Kidney tubule cell (primary cell): ENCODE results near the gene RAP1GDS1.
A peak's percentile ranks its signal among the peaks of the same experiment; 100 is the strongest.
"Not testable (repeated sequence)": the region's sequence is repeated elsewhere in the genome, so short reads cannot be mapped to it uniquely, and the experiment has no call there.

Experiments
- DNase-seq: peaks from one replicate; pipeline ENCODE4 v3.0.0-alpha.2; 2018; ENCODE audit warnings: low spot score

RAP1GDS1 gene

DNA sequence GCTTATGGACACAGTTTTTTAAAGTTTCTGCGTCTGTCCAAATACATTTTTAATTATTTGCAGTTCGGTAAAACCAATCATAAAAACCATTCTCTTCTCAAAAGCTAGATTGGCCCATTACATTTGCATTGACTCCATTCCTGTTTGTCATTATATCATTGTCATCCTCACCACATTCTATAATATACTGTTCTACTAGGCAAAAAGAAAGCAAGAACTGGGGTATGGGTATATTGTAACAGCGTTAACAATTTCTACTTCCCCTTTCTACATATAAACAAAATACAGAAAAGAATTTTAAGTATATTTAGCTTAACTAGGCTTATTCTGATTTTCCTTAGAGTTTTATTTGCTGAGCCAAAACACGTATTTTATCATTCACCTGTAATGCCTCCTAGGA, 91.8 kb downstream of the RAP1GDS1 start:
- DNase-seq, result no peak

DNA sequence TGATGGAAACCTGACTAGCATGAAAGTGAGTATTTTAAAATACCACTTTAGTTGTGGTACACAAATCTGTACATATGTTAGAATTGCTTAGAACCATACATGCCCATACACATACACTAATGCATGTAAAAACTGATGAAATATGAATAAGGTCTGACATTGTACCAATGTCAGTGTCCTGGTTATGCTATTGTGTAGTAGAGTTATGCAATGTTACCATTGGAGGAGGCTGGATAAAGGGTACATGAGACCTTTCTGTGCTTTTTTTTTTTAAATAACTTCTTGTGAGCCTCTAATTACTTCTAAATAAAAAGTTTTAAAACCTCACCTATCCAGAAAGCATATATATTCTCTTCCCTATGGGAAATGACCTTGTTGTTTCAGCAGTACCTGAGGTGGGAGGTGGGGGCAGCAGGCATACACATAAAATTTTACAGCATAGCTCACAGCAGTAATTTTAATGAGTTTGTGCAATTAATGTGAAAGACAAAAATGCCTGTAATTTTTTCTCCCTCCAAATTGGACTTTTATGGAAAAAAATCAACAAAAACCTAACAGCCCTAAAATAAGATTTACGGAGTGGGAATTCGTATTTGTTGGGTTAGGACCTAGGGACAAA, 97.6 kb downstream of the RAP1GDS1 start:
- no peak for DNase-seq

DNA sequence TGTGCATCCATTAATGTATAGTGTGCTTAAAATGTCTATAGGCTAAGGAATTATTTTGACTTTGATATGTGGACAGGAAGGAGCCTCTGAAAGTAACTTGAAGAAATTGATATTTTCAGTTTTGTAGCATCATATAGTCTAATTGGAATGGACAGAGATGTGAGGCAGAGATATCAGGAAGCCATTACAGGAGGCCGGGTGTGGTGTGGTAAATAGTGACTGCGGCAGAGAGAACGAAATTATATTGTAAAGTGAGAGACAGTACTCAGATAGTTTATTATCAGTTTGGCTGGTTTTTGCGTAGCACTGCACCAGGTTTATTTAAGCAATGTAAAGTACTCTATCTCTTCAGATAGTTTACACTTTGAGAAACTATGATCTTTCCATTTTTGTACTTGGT, 98.5 kb downstream of the RAP1GDS1 start:
- no peak for DNase-seq

DNA sequence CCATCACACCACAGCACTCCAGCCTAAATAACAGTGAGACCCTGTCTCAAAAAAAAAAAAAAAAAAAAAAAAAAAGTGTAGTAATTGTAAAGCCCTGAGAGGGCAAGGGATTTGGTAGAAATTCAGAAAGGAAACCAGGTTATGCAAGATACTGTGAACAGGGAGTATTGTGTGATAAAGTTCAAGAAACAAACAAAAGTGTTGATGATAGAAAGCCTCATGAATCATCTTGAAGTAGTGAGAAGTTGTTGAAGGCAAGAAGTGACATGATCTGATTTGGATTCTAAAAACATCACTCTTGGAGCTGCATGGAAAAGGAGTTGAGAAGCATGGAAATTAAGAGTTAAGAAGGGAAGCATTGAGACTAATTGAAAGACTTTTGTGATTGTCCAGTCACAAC, 102.2 kb downstream of the RAP1GDS1 start:
- no peak for DNase-seq

DNA sequence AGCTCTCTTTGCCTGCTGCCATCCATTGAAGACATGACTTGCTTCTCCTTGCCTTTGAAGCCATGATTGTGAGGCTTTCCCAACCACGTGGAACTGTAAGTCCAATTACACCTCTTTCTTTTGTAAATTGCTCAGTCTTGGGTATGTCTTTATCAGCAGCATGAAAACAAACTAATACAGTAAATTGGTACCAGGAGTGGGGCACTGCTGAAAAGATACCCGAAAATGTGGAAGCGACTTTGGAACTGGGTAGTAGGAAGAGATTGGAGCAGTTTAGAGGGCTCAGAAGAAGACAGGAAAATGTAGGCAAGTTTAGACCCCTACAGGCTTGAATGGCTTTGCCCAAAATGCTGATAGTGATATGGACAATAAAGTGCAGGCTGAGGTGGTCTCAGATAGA, 105.1 kb downstream of the RAP1GDS1 start:
- DNase-seq, result not testable (repeated sequence)

DNA sequence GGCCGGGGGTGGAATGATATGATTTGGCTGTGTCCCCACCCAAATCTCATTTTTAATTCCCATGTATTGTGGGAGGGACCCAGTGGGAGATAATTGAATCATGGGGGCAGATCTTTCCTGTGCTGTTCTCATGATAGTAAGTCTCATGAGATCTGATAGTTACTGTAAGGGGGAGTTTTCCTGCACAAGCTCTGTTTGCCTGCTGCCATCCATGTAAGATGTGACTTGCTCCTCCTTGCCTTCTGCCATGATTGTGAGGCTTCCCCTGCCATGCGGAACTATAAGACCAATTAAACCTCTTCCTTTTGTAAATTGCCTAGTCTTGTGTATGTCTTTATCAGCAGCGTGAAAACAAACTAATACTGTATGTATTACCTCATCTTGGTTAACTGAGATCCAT, 106.8 kb downstream of the RAP1GDS1 start:
- not testable (repeated sequence) for DNase-seq

DNA sequence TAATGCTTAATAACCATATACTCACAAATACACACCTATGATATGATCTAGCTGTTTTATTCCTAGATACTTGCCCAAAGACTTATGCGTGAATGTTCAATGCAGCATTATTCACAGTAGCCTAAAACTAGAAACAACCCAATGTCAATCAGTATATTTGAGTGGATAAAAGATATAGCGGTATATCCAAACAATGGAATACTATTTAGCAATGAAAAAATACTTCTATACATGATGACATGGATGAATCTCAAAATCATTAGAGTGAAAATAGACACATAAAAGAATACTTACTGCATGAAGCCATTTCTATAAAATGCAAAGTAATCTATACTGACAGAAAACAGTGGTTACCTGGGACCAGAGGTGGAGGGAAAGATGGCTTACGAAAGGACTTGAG, 108.1 kb downstream of the RAP1GDS1 start:
- DNase-seq, result no peak

DNA sequence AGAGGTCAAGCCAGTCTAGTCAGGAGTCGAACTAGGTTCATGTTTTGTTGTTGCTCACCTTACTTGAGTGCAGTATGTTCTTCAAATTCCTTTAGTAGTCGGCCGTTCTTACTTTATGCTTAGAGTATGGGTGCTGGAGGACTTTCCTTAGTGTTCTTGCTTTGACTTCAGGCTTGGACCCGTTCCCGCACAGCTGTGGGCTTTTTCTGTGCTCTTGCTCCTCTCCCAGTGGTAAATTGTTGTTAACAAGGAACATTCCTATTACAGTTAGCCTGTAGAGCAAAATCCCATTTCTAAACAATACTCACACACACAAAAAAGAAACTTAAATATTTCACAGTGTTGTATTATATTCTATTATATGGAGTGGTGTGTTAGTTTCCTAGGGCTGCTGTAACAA, 113.5 kb downstream of the RAP1GDS1 start:
- DNase-seq, result no peak

DNA sequence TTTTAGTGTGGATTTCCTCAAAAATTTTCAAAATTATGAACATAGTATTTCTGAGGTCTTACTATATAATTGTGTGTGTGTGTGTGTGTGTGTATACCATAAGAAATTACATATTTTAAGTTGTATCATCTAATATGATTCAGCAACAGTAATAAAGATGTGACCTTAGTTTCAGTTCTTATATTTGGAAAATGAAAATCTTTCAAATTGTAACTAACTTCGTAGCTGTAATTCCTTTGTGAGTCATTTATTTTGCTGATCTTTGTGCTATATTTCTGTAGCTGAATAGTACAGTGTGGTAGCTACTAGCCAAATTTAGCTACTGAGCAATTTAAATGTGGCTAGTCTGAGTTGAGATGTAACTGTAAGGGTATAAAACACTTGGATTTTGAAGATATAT, 116.4 kb downstream of the RAP1GDS1 start:
- no peak for DNase-seq

DNA sequence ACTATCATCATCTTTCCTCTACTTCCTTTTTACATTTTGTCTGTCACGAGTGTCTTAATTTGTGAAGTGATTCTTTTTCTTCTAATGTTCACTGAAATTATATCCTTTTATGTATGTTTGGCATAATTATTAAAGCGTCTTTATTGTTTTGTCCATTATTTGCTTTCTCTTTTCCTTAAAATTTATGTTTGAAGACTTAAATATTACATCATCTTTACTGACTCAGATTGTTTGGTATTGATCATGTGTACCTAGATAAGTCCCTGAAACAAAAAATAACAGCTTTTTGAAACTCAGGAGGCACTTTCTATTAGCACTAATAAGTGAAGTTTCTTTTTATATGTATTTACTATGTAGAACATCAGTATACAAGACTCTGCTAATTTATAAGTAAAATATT, 120.1 kb downstream of the RAP1GDS1 start:
- no peak for DNase-seq

DNA sequence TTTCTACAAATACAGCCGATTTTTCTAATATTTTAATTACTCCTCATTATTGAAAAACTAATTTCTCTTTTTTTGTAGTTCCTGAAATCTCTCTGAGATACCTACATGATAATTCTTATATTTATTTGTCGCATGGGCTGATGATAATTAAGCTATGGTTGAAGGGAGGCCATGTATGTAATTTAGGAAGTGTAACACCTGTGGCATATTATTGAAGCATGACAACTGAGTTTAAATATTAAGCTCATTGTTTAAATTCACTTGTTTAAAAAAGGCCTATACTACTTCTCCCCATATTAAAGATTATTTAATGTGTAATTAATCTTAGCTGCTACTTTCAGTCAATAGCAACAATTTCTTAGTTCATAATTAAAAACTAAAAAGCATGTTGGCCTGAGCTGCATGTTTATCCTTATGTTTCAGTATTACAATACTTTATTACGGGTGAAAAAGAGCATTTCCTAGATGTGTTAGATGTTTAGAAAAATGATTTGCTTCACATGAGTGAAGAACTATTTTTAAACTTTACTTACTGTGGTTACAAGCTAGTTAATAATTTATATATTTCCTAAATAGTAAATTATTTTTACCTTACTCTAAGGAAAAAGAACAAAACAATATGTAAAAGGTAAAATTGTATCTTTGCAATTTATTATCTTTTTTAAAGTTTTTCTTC, 122.4 kb downstream of the RAP1GDS1 start:
- DNase-seq, result no peak

DNA sequence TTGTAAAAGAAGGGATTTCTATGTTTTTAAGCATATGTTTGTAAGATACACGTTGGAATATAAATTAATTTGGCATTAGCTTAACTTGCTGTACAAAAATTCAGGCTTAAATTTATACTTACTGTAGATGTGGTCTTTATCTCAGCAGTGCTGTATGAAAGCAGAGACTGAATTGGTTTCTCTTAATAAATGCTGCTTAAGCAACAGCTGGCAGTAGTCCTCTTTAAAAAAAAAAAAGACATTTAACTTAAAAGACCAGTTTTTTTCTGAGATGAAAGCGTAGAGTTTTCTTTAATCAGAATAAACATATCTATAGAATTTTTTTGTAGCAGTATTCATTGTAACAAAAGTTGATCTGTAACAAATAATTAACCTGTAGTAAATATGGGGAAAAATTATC, 124.6 kb downstream of the RAP1GDS1 start:
- DNase-seq, result no peak

DNA sequence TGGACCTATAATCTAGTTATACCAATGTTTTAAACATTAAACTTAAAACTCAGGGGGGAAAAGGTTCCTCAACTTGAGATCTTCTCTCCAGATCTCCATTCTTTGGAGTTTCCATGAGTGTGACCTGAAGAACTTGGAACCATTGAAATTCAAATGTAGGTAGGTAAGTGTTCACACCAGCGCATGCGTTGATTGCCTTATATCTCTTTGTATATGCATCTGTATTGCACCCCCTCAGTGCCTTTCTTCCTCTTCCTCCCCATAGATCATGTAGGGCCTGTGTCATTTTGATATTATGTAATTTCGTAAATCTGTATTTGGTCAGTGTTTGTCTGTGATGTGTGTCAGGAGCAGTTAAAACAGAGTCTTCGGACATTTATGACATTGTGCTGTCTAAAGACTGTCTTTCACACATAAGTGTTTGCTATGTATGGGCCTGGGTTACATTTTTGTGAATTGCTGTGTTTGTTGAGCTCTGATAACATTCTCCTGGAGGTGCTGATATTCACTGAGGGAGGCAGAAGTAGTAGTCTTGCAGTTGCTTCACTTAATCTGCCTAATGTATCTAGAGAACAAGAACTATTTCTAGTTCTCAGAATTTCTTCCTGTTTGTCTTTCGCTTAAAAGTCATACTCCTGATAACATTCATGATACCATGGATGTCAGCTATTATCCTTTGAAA, 126.3 kb downstream of the RAP1GDS1 start:
- DNase-seq, result no peak

DNA sequence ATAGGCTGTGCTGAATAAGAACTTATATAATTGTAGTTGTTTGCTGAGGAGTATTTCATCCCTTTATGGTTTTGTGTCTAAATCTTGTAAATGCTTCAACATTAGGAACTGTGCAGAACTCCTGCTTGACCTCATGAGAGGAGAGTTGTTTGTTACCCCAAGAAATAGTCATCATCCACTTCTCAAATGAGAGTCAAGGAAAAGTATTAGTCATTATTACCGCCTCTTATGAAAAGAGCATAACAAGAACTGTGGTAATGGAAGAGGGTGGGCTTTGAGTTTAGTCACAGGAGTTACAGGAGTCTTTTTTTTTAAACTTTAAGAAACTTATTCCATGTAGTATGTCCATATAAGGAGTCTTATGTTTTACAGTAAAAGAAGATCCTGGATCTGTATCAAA, 132.9 kb downstream of the RAP1GDS1 start:
- DNase-seq, result no peak

DNA sequence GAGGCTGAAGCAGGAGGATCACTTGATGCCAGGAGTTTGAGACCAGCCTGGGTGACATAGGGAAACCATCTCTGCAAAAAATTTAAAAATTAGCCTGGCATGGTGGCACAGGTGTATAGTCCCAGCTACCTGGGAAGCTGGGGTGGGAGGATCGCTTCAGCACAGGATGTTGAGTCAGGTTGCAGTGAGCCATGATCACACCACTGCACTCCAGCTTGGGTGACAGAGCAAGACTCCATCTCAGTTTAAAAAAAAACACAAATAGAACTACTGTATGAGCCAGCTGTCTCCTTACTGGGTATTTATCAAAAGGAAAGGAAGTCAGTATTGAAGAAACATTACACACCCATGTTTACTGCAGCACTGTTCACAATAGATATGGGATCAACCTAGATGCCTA, 138.7 kb downstream of the RAP1GDS1 start:
- peak; percentile 57 for DNase-seq

DNA sequence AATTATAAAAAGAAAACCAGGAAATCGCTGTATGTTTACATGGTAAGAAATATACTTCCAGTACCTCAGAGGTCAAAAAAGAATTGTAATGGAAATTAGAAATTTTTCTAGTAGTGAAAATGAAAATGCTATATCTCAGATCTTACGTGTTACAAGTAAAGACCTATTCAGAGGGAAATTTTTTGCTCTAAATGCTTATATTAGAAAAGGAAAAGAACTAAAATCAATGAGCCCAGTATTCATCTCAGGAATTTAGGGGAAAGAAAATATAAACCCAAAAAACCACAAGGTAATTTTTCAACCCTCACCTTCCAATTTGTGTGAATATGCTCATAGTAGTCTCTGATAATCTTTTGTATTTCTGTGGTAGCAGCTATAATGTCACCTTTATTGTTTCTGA, 145.6 kb downstream of the RAP1GDS1 start:
- no peak for DNase-seq

DNA sequence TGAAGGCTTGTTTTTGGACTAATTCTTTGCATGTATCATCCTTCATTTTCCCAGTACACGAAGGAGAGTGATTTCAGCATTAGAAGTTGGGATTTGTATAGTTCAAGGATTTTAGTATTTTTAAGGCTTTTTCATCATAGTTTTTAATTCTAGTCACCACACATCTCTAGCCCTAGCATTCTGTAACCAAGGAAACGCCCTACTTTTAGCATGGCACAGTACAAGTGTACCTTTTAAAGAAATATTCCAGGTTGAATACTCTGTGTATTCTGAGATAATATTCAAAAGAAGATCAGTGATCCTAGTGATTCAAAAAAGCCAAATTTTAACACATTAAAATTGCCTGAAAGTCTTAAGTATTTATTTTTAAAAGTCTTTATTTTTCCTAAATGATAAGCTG, 150.5 kb downstream of the RAP1GDS1 start:
- no peak for DNase-seq

DNA sequence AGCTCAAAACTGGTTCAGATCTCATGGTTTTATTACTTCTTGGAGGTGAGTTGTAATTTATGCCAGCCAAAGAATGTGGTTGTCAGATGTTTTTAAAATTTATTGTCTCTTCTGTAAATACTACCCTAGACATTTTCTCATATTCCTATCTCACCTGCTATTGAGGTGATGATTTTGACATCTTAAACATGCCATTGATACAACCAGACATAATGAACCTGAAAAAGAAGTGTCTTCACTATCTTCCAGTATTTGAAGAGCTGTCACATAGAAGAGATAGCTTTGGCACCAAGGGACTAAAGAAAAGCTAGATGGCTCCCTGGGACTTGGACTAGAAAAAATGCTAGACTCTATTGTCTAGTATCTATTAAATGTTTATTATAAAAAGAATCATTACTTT, 155.7 kb downstream of the RAP1GDS1 start:
- DNase-seq, result no peak

DNA sequence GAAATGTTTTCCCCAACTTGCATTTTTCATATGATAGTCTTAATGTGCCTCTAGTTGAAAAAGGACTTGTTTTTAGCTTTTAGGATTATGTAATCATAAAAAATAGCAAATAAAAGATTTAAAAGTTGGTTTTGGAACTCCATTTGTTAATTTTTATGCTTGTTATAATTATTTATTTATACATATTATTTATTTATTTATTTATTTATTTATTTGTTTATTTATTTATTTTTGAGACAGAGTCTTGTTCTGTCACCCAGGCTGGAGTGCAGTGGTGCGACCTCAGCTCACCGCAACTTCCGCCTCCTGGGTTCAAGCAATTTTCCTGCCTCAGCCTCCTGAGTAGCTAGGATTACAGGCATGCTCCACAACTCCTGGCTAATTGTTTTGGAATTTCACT, 159.0 kb downstream of the RAP1GDS1 start:
- DNase-seq, result peak; percentile 7

DNA sequence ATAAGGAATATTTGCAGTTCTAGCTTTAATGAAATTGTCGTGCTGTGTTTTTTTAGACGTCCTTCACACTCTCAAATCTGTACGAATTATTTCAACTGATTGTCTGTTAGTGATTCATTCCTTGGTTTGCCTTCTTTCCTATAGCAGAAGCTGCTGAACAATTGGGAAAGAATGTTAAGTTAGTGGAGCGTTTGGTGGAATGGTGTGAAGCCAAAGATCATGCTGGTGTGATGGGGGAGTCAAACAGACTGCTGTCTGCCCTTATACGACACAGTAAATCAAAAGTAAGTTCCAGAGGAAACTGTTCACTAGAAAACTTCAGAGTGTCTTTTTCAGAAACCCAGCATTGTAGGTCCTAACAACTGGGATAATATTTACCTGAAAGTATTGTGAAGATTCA, 159.9 kb downstream of the RAP1GDS1 start:
- peak; percentile 70 for DNase-seq

DNA sequence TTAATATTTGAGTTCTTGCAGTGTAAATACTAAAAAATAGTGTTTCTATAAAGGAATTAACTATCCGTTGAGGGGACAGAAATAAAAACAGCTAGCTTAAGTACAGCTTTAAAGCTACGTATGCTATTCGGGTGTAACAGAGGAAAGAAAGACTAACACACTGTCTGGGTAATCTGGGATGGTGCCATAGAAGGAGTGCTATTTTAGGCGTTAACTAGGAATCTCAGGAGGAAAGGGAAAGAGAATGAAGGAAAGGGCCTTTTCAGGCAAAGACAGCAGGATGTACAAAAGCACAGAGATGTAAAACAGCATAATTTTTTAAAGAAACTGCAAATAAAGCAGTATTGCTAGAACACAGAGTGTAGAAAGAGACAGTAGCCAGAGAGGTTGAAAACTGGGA, 161.8 kb downstream of the RAP1GDS1 start:
- no peak for DNase-seq

DNA sequence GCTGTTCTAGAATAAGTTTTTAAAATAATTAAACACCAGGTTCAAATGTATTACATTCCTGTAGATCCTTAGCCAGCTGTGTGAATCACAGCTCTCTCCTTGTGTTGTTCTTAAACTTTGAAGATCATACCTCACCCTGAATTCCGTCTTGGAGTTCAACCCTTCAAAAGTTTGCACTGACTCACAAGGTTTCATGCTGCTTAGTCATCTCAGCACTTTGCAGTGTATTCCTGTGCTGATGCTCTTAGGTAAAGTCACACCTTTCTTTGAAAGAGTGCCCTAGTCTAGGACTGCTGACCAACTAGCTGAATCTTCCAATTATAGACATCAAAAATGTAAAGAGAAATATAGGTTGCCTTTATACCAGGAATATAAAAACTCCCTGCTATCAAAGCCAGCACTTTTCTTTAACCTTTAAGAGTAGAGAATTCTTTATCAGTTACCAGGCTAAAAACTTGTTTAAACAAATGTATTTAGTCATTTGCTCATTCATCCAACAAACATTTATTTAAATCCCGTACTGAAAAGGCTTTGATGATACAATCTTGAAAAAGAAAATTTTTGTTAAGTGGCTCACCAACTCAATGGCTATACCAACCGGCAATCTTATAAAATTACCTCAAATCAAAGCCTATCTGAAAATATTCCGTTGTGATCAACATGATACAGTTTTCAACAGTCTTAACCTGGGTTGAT, 169.7 kb downstream of the RAP1GDS1 start:
- DNase-seq, result peak; percentile 95

DNA sequence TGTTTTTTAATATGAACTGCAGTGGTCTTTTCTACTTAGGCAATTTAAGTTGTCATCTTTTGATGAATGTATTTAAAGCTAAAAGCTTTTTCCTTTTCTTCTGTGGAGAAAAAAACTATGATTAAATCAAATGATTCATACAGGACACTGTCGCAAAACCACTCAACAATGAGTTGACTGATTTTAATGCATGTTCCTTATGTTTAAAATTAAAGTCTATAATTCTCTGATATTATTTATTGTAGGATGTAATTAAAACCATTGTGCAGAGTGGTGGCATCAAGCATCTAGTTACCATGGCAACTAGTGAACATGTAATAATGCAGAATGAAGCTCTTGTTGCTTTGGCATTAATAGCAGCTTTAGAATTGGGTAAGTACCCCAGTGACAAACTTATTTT, 172.5 kb downstream of the RAP1GDS1 start:
- DNase-seq, result no peak
